Endometrial microvascular endothelial cells (primary cell): Measurements from ENCODE around the gene EQTN. TPM values are rescaled to one million over a fixed set of nuclear protein-coding genes. Genes with fewer than 3 reads are reported as not detected.
"Not testable (repeated sequence)": the region's sequence is repeated elsewhere in the genome, so short reads cannot be mapped to it uniquely, and the experiment has no call there.

Experiments
- in situ Hi-C: cut with HindIII; loops from 2 replicates; pipeline ENCODE4 v1.10.0; 2017; ENCODE audit warnings: low sequenced_read_pairs, low pct_unique_long_range_greater_than_20kb; ENCODE audit errors: inconsistent ontology term
- total RNA-seq: library from RNA; depleted of rRNA; stranded (reverse); fragments of >200 nt; gene quantifications from one replicate; pipeline ENCODE4 v1.2.3, GENCODE V29; 2015; ENCODE audit errors: inconsistent ontology term

EQTN gene
- total RNA-seq, 1 donor from 2014 or later = not detected

GRCh38 chr9:27247756-27248155, 49.2 kb downstream of the EQTN start:
- in situ Hi-C loops = no loop called here

GRCh38 chr9:27239648-27240047, 57.3 kb downstream of the EQTN start:
- in situ Hi-C loops = not testable (repeated sequence)

Other genes with a start within 250 kb of the EQTN start
- gene TEK, start 187.9 kb downstream of the EQTN start, total RNA-seq = 38.5 TPM
- not detected for gene IFNK, start 227.1 kb upstream of the EQTN start, total RNA-seq
- gene MOB3B, start 232.7 kb upstream of the EQTN start, total RNA-seq = 0.09 TPM